K562 (cell line): ENCODE measurements around the gene ADGRG1. TPM values are rescaled to one million over a fixed set of nuclear protein-coding genes. Genes with fewer than 3 reads are reported as not detected.
A peak's percentile ranks its signal among the peaks of the same experiment; 100 is the strongest.

ENCODE experiments used
- BDP1 ChIP-seq: IDR thresholded peaks from 3 replicates; pipeline ENCODE4 v1.6.1; 2011; ENCODE audit not compliant: insufficient read length, insufficient read depth
- C11orf30 ChIP-seq: fragments of 450-650 bp; IDR thresholded peaks from 2 replicates; pipeline ENCODE4 v1.6.1; 2016; ENCODE audit warnings: low read depth, mild to moderate bottlenecking
- CCNT2 ChIP-seq: IDR thresholded peaks from 2 replicates; pipeline ENCODE4 v1.6.1; 2011; ENCODE audit warnings: borderline replicate concordance, low read depth, mild to moderate bottlenecking, moderate library complexity, mixed read lengths, low read length; ENCODE audit not compliant: insufficient read length; ENCODE audit errors: extremely low read depth
- CEBPB ChIP-seq: fragments of 450-650 bp; IDR thresholded peaks from 2 replicates; pipeline ENCODE4 v1.6.1; 2016; ENCODE audit warnings: missing genetic modification characterization, missing compliant biosample characterization
- CEBPG ChIP-seq, 3 experiments: fragments of 200-800 bp in 1 of 3; sonication (Bioruptor generic) in 1 of 3; sonication (generic) in 1 of 3; formaldehyde crosslinking in 1 of 3; IDR thresholded peaks in 2 of 3; conservative IDR thresholded peaks in 1 of 3; 2 replicates each; pipeline versions ENCODE4 v1.6.1 to v1.8.0; 2016 to 2022; ENCODE audit warnings: missing compliant biosample characterization in 2 of 3, missing genetic modification characterization in 2 of 3, mild to moderate bottlenecking in 1 of 3, missing genetic modification reagents in 1 of 3
- DMBX1 ChIP-seq: fragments of 250-450 bp; sonication (Bioruptor Pico); IDR thresholded peaks from 2 replicates; pipeline ENCODE4 v1.8.0; 2022; ENCODE audit warnings: inconsistent platforms, mild to moderate bottlenecking, moderate library complexity, borderline replicate concordance
- ETS2 ChIP-seq: IDR thresholded peaks from 2 replicates; pipeline ENCODE4 v1.6.1; 2016; ENCODE audit warnings: borderline replicate concordance, missing genetic modification characterization, mild to moderate bottlenecking, moderate library complexity, missing compliant biosample characterization; ENCODE audit not compliant: poor library complexity, severe bottlenecking
- FIP1L1 ChIP-seq: fragments of 200-400 bp; formaldehyde crosslinking; IDR thresholded peaks from 2 replicates; pipeline ENCODE4 v1.6.1; 2018; ENCODE audit warnings: mild to moderate bottlenecking, low read depth, low read length; ENCODE audit not compliant: poor library complexity, severe bottlenecking
- HMG20B ChIP-seq: fragments of 250-450 bp; sonication (Bioruptor Pico); IDR thresholded peaks from 2 replicates; pipeline ENCODE4 v1.5.0; 2021; ENCODE audit warnings: mild to moderate bottlenecking
- HNRNPH1 ChIP-seq: fragments of 200-400 bp; formaldehyde crosslinking; optimal IDR thresholded peaks from 2 replicates; pipeline ENCODE3; 2017; ENCODE audit warnings: low read depth, mild to moderate bottlenecking, low read length, moderate library complexity
- IFI16 ChIP-seq: fragments of 250-450 bp; sonication (Bioruptor Pico); IDR thresholded peaks from 2 replicates; pipeline ENCODE4 v2.1.2; 2022; ENCODE audit warnings: mild to moderate bottlenecking, inconsistent platforms
- KDM4B ChIP-seq, 2 experiments: fragments of 450-650 bp in 1 of 2; sonication (generic) in 1 of 2; IDR thresholded peaks; 2 replicates each; pipeline ENCODE4 v1.6.1; 2016 to 2017; ENCODE audit warnings: borderline replicate concordance in 2 of 2, antibody characterized with exemption in 1 of 2, low read depth in 1 of 2, mild to moderate bottlenecking in 1 of 2
- L3MBTL2 ChIP-seq: fragments of 450-650 bp; IDR thresholded peaks from 2 replicates; pipeline ENCODE4 v1.6.1; 2016; ENCODE audit warnings: mild to moderate bottlenecking, moderate library complexity
- LEF1 ChIP-seq: fragments of 450-650 bp; IDR thresholded peaks from 2 replicates; pipeline ENCODE4 v1.6.1; 2016; ENCODE audit warnings: mild to moderate bottlenecking
- RBM34 ChIP-seq: fragments of 200-400 bp; formaldehyde crosslinking; IDR thresholded peaks from 2 replicates; pipeline ENCODE4 v1.6.1; 2018; ENCODE audit warnings: low read length, borderline replicate concordance; ENCODE audit not compliant: insufficient read depth
- ZFPM2 ChIP-seq: fragments of 250-450 bp; sonication (Bioruptor Pico); IDR thresholded peaks from 2 replicates; pipeline ENCODE4 v1.5.1; 2022; ENCODE audit warnings: mild to moderate bottlenecking
- ZNF384 ChIP-seq: IDR thresholded peaks from 2 replicates; pipeline ENCODE4 v1.6.1; 2012; ENCODE audit warnings: low read depth, low read length, improper control_type of control experiment
- polyA plus RNA-seq, 8 experiments: library from polyadenylated mRNA; depleted of rRNA in 4 of 8; stranded (reverse) in 5 of 8; unstranded in 3 of 8; fragments of >200 nt; fragmentation: Nextera tagmentation in 2 of 8; fragmentation: Illumina TruSeq in 1 of 8; extraction: Ambion mirVana in 2 of 8; extraction: Trizol in 1 of 8; gene quantifications; 2 replicates each; pipeline versions ENCODE4 v1.2.1 to v1.2.3, GENCODE V29; 2011 to 2014; ENCODE audit warnings: inconsistent platforms in 1 of 8, missing spikeins in 1 of 8
- total RNA-seq, 7 experiments: library from RNA; depleted of rRNA in 6 of 7; stranded (reverse); fragments of >200 nt in 6 of 7; fragmentation: Illumina TruSeq in 2 of 7; extraction: Trizol in 2 of 7; gene quantifications; 2 replicates each; pipeline versions ENCODE4 v1.2.1 to v1.2.3, GENCODE V29; 2011 to 2021; ENCODE audit warnings: low replicate concordance in 1 of 7
- TF ChIP-seq, protein P1 (sequence below): fragments of 250-450 bp; sonication (Bioruptor Pico); IDR thresholded peaks from 2 replicates; pipeline ENCODE4 v1.4.0; 2020; ENCODE audit warnings: mild to moderate bottlenecking
- TF ChIP-seq, protein P2 (sequence below): fragments of 450-650 bp; formaldehyde crosslinking; IDR thresholded peaks from 2 replicates; pipeline ENCODE4 v1.4.0; 2022; ENCODE audit warnings: missing genetic modification characterization
- TF ChIP-seq, protein P3 (sequence below): fragments of 450-650 bp; formaldehyde crosslinking; IDR thresholded peaks from 2 replicates; pipeline ENCODE4 v1.4.0; 2020; ENCODE audit warnings: mild to moderate bottlenecking
- TF ChIP-seq, protein P4 (sequence below), 2 experiments: fragments of 450-650 bp in 1 of 2; sonication (generic) in 1 of 2; formaldehyde crosslinking; conservative IDR thresholded peaks; 2 replicates each; pipeline versions ENCODE4 v1.4.0 to v1.8.1; 2020 to 2022; ENCODE audit warnings: mild to moderate bottlenecking in 1 of 2, missing genetic modification reagents in 1 of 2
- TF ChIP-seq, protein P5 (sequence below), 2 experiments: fragments of 450-650 bp in 1 of 2; sonication (generic) in 1 of 2; formaldehyde crosslinking in 1 of 2; IDR thresholded peaks in 1 of 2; conservative IDR thresholded peaks in 1 of 2; 2 replicates each; pipeline versions ENCODE4 v1.6.1 to v1.8.1; 2016 to 2023; ENCODE audit warnings: mild to moderate bottlenecking in 2 of 2, moderate library complexity in 2 of 2, inconsistent platforms in 1 of 2, missing genetic modification reagents in 1 of 2

The ADGRG1 gene
- total and polyA plus RNA-seq, 9 of the 15 experiments (the other 6 are each of a cell fraction or from before 2014, with no cell fraction given) = 0.04 to 0.31 (median 0.16) TPM; not detected in 6

DNA sequence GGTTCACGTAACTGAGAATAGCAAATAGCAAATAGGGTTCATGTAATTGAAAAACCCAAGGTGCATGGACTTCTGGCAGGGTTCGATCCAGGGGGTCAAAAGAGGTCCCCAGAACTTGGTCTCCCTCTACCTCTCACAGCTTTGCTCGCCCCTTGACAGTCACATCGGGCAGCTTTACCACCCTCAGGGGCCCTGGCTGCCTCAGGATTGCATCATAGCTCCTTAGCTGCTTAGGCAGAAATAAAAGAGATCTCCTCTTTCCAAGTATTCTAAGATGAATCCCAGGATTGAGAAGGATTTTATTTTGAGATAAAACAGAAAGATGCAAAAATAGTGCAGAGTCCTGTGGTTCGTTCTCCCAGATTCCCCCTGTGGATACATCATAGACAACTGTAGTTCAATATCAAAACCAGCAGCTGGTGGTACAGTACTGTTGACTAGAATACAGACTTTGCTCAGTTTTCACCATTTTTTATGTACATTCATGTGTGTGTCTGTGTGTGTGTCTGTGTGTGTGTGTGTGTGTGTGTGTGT lies 52.5 kb downstream of the ADGRG1 start (continued):
- no peak for TF ChIP-seq HMG20B (CRISPR knock-in tag)
- TF ChIP-seq, protein P1, sequence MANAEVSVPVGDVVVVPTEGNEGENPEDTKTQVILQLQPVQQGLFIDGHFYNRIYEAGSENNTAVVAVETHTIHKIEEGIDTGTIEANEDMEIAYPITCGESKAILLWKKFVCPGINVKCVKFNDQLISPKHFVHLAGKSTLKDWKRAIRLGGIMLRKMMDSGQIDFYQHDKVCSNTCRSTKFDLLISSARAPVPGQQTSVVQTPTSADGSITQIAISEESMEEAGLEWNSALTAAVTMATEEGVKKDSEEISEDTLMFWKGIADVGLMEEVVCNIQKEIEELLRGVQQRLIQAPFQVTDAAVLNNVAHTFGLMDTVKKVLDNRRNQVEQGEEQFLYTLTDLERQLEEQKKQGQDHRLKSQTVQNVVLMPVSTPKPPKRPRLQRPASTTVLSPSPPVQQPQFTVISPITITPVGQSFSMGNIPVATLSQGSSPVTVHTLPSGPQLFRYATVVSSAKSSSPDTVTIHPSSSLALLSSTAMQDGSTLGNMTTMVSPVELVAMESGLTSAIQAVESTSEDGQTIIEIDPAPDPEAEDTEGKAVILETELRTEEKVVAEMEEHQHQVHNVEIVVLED (CRISPR knock-in tag) = no peak
- TF ChIP-seq, protein P2, sequence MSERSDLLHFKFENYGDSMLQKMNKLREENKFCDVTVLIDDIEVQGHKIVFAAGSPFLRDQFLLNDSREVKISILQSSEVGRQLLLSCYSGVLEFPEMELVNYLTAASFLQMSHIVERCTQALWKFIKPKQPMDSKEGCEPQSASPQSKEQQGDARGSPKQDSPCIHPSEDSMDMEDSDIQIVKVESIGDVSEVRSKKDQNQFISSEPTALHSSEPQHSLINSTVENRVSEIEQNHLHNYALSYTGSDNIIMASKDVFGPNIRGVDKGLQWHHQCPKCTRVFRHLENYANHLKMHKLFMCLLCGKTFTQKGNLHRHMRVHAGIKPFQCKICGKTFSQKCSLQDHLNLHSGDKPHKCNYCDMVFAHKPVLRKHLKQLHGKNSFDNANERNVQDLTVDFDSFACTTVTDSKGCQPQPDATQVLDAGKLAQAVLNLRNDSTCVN (CRISPR knock-in tag) = no peak
- no peak for TF ChIP-seq CCNT2
- TF ChIP-seq L3MBTL2 = no peak
- TF ChIP-seq, protein P3, sequence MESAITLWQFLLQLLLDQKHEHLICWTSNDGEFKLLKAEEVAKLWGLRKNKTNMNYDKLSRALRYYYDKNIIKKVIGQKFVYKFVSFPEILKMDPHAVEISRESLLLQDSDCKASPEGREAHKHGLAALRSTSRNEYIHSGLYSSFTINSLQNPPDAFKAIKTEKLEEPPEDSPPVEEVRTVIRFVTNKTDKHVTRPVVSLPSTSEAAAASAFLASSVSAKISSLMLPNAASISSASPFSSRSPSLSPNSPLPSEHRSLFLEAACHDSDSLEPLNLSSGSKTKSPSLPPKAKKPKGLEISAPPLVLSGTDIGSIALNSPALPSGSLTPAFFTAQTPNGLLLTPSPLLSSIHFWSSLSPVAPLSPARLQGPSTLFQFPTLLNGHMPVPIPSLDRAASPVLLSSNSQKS (CRISPR knock-in tag) = no peak
- TF ChIP-seq BDP1 = no peak
- no peak for TF ChIP-seq HNRNPH1
- no peak for TF ChIP-seq ZFPM2 (CRISPR knock-in tag)
- no peak for TF ChIP-seq ZNF384
- no peak for TF ChIP-seq ETS2 (tag)
- TF ChIP-seq LEF1 = no peak
- peak; percentile 66 for TF ChIP-seq CEBPB
- no peak for TF ChIP-seq DMBX1
- TF ChIP-seq, protein P4, sequence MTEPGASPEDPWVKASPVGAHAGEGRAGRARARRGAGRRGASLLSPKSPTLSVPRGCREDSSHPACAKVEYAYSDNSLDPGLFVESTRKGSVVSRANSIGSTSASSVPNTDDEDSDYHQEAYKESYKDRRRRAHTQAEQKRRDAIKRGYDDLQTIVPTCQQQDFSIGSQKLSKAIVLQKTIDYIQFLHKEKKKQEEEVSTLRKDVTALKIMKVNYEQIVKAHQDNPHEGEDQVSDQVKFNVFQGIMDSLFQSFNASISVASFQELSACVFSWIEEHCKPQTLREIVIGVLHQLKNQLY (CRISPR knock-in tag; conservative IDR thresholded peaks at IDR 0.05) = no peak
- no peak for TF ChIP-seq C11orf30
- TF ChIP-seq, protein P5, sequence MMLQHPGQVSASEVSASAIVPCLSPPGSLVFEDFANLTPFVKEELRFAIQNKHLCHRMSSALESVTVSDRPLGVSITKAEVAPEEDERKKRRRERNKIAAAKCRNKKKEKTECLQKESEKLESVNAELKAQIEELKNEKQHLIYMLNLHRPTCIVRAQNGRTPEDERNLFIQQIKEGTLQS (IDR thresholded peaks at IDR 0.05) = peak; percentile 62; the same call in 1 of the 2 replicates
- TF ChIP-seq, protein P5 (CRISPR knock-in tag; conservative IDR thresholded peaks at IDR 0.05) = no peak
- TF ChIP-seq CEBPG (CRISPR knock-in tag; IDR thresholded peaks at IDR 0.05) = peak; percentile 42; the same call in 1 of the 2 replicates
- TF ChIP-seq CEBPG (tag; conservative IDR thresholded peaks at IDR 0.05 in 1 of 2, IDR thresholded peaks at IDR 0.05 in 1 of 2) = peak; percentile 52 to 77; a peak in 3 of 4 replicates
- no peak for TF ChIP-seq RBM34
- no peak for TF ChIP-seq FIP1L1
- no peak for TF ChIP-seq IFI16 (CRISPR knock-in tag)
- TF ChIP-seq KDM4B (IDR thresholded peaks at IDR 0.05; ENCODE audit: borderline replicate concordance in 2 of 2, low read depth in 1 of 2) = no peak
